DOHH2 (cell line): ENCODE results near the gene NHP2.

Source experiments
- CTCF ChIP-seq: fragments of 200-600 bp; sonication (generic); IDR thresholded peaks from one replicate; pipeline ENCODE4 v1.5.1; 2014; ENCODE audit warnings: antibody characterized with exemption, mild to moderate bottlenecking, low read depth, low read length; ENCODE audit not compliant: poor library complexity, severe bottlenecking
- EZH2phosphoT487 ChIP-seq: fragments of 200-600 bp; sonication (generic); IDR thresholded peaks from 2 replicates; pipeline ENCODE4 v1.6.1; 2017; ENCODE audit warnings: borderline replicate concordance, mild to moderate bottlenecking, antibody characterized with exemption, low read length, moderate library complexity, mixed read lengths

- no peak for TF ChIP-seq CTCF
- no peak for TF ChIP-seq EZH2phosphoT487
Observed at GRCh38 chr5:178153530-178154340, at the start of gene NHP2.
